Endodermal cell (in vitro differentiated cells): ENCODE results near the gene ZNF398. TPM values are rescaled to one million over a fixed set of nuclear protein-coding genes. Genes with fewer than 3 reads are reported as not detected.
A peak's percentile ranks its signal among the peaks of the same experiment; 100 is the strongest.

Experiments
- DNase-seq: peaks from one replicate; pipeline ENCODE4 v3.0.0-alpha.2; 2017
- H3K27ac ChIP-seq: 2 replicates; pipeline ENCODE4 v1.5.1; 2013; ENCODE audit warnings: mild to moderate bottlenecking, low read depth, low read length, moderate library complexity
- H3K27me3 ChIP-seq: 2 replicates; pipeline ENCODE4 v1.6.1; 2013; ENCODE audit warnings: mild to moderate bottlenecking, low read length, moderate library complexity; ENCODE audit not compliant: insufficient read depth, control insufficient read depth, poor library complexity, severe bottlenecking
- H3K36me3 ChIP-seq: 2 replicates; pipeline ENCODE4 v1.7.0; 2013; ENCODE audit warnings: mild to moderate bottlenecking, low read length, moderate library complexity; ENCODE audit not compliant: control insufficient read depth, insufficient read depth
- H3K4me1 ChIP-seq: one replicate; pipeline ENCODE4 v1.7.0; 2013; ENCODE audit warnings: low read length; ENCODE audit not compliant: control insufficient read depth, insufficient read depth
- H3K4me3 ChIP-seq: 2 replicates; pipeline ENCODE4 v1.5.1; 2013; ENCODE audit warnings: mild to moderate bottlenecking, low read length, moderate library complexity
- H3K9ac ChIP-seq: 2 replicates; pipeline ENCODE4 v1.6.1; 2013; ENCODE audit warnings: mild to moderate bottlenecking, low read length, moderate library complexity; ENCODE audit not compliant: poor library complexity, severe bottlenecking; ENCODE audit errors: extremely low read depth
- H3K9me3 ChIP-seq: 2 replicates; pipeline ENCODE4 v1.6.1; 2013; ENCODE audit warnings: mild to moderate bottlenecking, low read length, moderate library complexity; ENCODE audit not compliant: control insufficient read depth
- H3K27ac Mint-ChIP-seq: 2 replicates; pipeline ENCODE4 v1.8.0; 2020; ENCODE audit warnings: mixed read lengths
- H3K27me3 Mint-ChIP-seq: 2 replicates; pipeline ENCODE4 v1.8.0; 2021; ENCODE audit warnings: mild to moderate bottlenecking, mixed read lengths; ENCODE audit not compliant: insufficient read depth
- H3K36me3 Mint-ChIP-seq: 2 replicates; pipeline ENCODE4 v1.8.0; 2020; ENCODE audit warnings: low read depth, mixed read lengths
- H3K4me1 Mint-ChIP-seq: 2 replicates; pipeline ENCODE4 v1.8.0; 2020; ENCODE audit warnings: mixed read lengths
- H3K4me3 Mint-ChIP-seq: 2 replicates; pipeline ENCODE4 v1.8.0; 2020; ENCODE audit warnings: mild to moderate bottlenecking, moderate library complexity, mixed read lengths
- H3K9me3 Mint-ChIP-seq: 2 replicates; pipeline ENCODE4 v1.8.0; 2020; ENCODE audit warnings: mild to moderate bottlenecking, mixed read lengths
- WGBS, 2 experiments: methylation state at CpG; one replicate each; pipeline versions ENCODE4 v1.1.5 to v1.1.7; 2013; ENCODE audit warnings: missing lambda C conversion rate in 2 of 2, mixed read lengths in 1 of 2; ENCODE audit not compliant: insufficient coverage in 1 of 2, insufficient read length in 1 of 2; 5-methylcytosine and 5-hydroxymethylcytosine counted together
- total RNA-seq, 2 donors: library from RNA; stranded (reverse); fragmentation: NEBNext Ultra II Directional in 1 of 2; extraction: Animal tissue kit (Norgen Biotek cat#: 25700) in 1 of 2; gene quantifications; 2 replicates in 1 of 2; 3 replicates in 1 of 2; pipeline ENCODE4 v1.2.1, GENCODE V29; 2021
- TF ChIP-seq, protein P1 (sequence below): fragments of 200-600 bp; sonication (generic); conservative IDR thresholded peaks from 2 replicates; pipeline ENCODE4 v1.5.0; 2021; ENCODE audit warnings: antibody characterized with exemption, mild to moderate bottlenecking

The ZNF398 gene
- total RNA-seq, 2 donors from 2014 or later = 13.4 to 21.2 TPM

DNA sequence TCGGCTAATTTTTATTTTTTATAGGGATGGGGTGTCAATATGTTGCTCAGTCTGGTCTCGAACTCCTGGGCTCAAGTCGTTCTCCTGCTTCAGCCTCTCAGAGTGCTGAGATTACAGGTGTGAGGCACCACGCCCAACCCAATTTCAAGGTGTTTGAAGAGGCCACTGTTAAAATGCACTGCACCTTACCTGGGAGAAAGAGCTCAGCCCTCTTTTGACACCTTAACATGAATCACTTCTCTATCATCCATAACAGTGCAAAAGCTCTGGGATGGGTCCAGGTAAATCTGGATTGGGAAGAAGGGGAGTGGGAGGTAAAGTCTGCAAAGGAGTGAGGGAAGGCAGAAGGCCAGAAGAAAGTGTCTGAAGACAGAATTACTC is 47.5 kb downstream of the ZNF398 start:
- peaks cover 11% of the 10 kb centered on the region for H3K4me1 Mint-ChIP-seq
- H3K4me3 Mint-ChIP-seq = peak overlapping the region; percentile 89
- no peak overlapping the region for H3K9ac ChIP-seq
- H3K4me3 ChIP-seq = peak overlapping the region; percentile 81
- peaks cover 23% of the 10 kb centered on the region for H3K36me3 Mint-ChIP-seq
- no peaks in the 10 kb centered on the region for H3K27me3 Mint-ChIP-seq
- TF ChIP-seq, protein P1, sequence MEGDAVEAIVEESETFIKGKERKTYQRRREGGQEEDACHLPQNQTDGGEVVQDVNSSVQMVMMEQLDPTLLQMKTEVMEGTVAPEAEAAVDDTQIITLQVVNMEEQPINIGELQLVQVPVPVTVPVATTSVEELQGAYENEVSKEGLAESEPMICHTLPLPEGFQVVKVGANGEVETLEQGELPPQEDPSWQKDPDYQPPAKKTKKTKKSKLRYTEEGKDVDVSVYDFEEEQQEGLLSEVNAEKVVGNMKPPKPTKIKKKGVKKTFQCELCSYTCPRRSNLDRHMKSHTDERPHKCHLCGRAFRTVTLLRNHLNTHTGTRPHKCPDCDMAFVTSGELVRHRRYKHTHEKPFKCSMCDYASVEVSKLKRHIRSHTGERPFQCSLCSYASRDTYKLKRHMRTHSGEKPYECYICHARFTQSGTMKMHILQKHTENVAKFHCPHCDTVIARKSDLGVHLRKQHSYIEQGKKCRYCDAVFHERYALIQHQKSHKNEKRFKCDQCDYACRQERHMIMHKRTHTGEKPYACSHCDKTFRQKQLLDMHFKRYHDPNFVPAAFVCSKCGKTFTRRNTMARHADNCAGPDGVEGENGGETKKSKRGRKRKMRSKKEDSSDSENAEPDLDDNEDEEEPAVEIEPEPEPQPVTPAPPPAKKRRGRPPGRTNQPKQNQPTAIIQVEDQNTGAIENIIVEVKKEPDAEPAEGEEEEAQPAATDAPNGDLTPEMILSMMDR = no peak
- H3K9me3 Mint-ChIP-seq = no peaks in the 10 kb centered on the region
- no peak overlapping the region for H3K27ac Mint-ChIP-seq
- 85 to 96% methylated on average over 3 to 4 of the region's 4 CpGs for WGBS, 2 experiments
- peaks cover 15% of the 10 kb centered on the region for H3K36me3 ChIP-seq
- peaks cover 6% of the 10 kb centered on the region for H3K4me1 ChIP-seq
- H3K27ac ChIP-seq = no peak overlapping the region
- H3K9me3 ChIP-seq = no peaks in the 10 kb centered on the region
- no peaks in the 10 kb centered on the region for H3K27me3 ChIP-seq
- DNase-seq = no peak

- no peaks in the 10 kb centered on the region for H3K27me3 ChIP-seq
- peaks cover 29% of the 10 kb centered on the region for H3K36me3 Mint-ChIP-seq
- H3K9me3 ChIP-seq = no peaks in the 10 kb centered on the region
- WGBS, 2 experiments = 0 to 1% methylated on average over 36 to 97 of the region's 97 CpGs
- H3K27ac Mint-ChIP-seq = peak within 1 kb of the TSS; percentile 90
- peak within 1 kb of the TSS; percentile 76 for H3K9ac ChIP-seq
- peak within 1 kb of the TSS; percentile 89 for H3K4me3 Mint-ChIP-seq
- DNase-seq = peak; percentile 97
- peaks cover 21% of the 10 kb centered on the region for H3K36me3 ChIP-seq
- H3K4me3 ChIP-seq = peak within 1 kb of the TSS; percentile 92
- no peaks in the 10 kb centered on the region for H3K9me3 Mint-ChIP-seq
- H3K4me1 ChIP-seq = peaks cover 6% of the 10 kb centered on the region
- TF ChIP-seq, protein P1 = peak; percentile 77
- no peaks in the 10 kb centered on the region for H3K27me3 Mint-ChIP-seq
- peak within 1 kb of the TSS; percentile 79 for H3K27ac ChIP-seq
- peaks cover 11% of the 10 kb centered on the region for H3K4me1 Mint-ChIP-seq
Measured at GRCh38 chr7:149195180-149196150, 48.2 kb downstream of the ZNF398 start, which contains the start of gene ZNF282. Gene ZNF282, plus strand, starts transcription at chr7:149195546. Its CDS starts 44 bp downstream, at chr7:149195590.

DNA sequence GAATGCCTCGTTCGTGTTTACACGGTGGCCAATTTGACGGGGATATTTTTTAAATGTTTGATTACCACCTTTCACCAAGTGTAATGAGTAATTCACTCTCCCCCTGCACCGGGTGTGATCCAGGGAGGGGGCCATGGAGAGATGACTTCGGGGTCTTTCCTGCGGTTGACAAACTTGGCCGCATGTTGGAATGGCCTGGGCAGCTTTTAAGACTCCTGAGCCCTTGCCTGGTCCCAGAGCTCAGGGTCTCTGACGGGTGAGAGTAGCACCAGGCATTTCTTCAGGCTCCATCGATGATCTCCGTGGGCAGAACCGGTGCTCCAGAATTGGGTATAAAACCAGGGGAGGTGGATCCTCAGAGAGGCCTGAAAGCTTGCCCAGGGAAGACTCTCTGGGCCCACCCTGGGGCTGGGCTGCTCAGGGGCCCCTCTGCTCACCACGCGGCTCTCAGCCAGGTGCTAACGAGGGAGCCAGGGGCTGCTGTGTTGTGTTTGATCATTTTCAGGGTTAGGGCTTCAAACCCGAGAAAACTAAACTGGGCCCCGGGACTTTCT is 49.0 kb downstream of the ZNF398 start:
- TF ChIP-seq, protein P1 = no peak
- 2 to 11% methylated on average over 11 to 17 of the region's 17 CpGs for WGBS, 2 experiments
- H3K27me3 Mint-ChIP-seq = no peaks in the 10 kb centered on the region
- Histone ChIP-seq H3K4me1 (peaks cover 6% of the 10 kb centered on the region), H3K27me3 (no peaks in the 10 kb centered on the region), H3K9me3 (no peaks in the 10 kb centered on the region), H3K36me3 (peaks cover 29% of the 10 kb centered on the region), H3K27ac (no peak overlapping the region), H3K4me3 (peak overlapping the region; percentile 92), H3K9ac (peak overlapping the region; percentile 76)
- DNase-seq = peak; percentile 69
- H3K27ac Mint-ChIP-seq = peak overlapping the region; percentile 90
- peaks cover 11% of the 10 kb centered on the region for H3K4me1 Mint-ChIP-seq
- H3K9me3 Mint-ChIP-seq = no peaks in the 10 kb centered on the region
- peaks cover 35% of the 10 kb centered on the region for H3K36me3 Mint-ChIP-seq
- H3K4me3 Mint-ChIP-seq = peak overlapping the region; percentile 89
